Body of pancreas (tissue), 4 donors: ENCODE data around the gene ARAF. TPM values are rescaled to one million over a fixed set of nuclear protein-coding genes. Genes with fewer than 3 reads are reported as not detected.
A peak's percentile ranks its signal among the peaks of the same experiment; 100 is the strongest.

ENCODE experiments used
- ATAC-seq: fragments of 150-250 bp; one replicate; pipeline ENCODE4 v1.9.1; 2016
- DNase-seq, 4 donors: peaks; one replicate each; pipeline ENCODE4 v3.0.0-alpha.2; 2019
- H3K27ac ChIP-seq, 4 donors: fragments of 200-600 bp; sonication (generic); 1 replicate in 3 of 4; 2 replicates in 1 of 4; pipeline versions ENCODE4 v1.5.1 to v1.6.1; 2016 to 2019; ENCODE audit warnings: mild to moderate bottlenecking in 1 of 4, mixed read lengths in 1 of 4, moderate library complexity in 1 of 4
- H3K27me3 ChIP-seq, 2 donors: fragments of 200-600 bp; sonication (generic); one replicate each; pipeline ENCODE4 v1.6.0; 2016; ENCODE audit warnings: mild to moderate bottlenecking in 1 of 2
- H3K36me3 ChIP-seq, 2 donors: fragments of 200-600 bp; sonication (generic); replicated peaks in 1 of 2; 2 replicates each; pipeline ENCODE4 v1.5.1; 2016; ENCODE audit warnings: low read depth in 2 of 2; ENCODE audit not compliant: insufficient read depth in 1 of 2
- H3K4me1 ChIP-seq: fragments of 200-600 bp; sonication (generic); one replicate; pipeline ENCODE4 v1.6.0; 2016
- H3K4me3 ChIP-seq, 2 donors: fragments of 200-600 bp; sonication (generic); 1 replicate in 1 of 2; 2 replicates in 1 of 2; pipeline ENCODE4 v1.5.1; 2016 to 2019
- H3K9me3 ChIP-seq, 3 donors: fragments of 200-600 bp; sonication (generic); 1 replicate in 2 of 3; 2 replicates in 1 of 3; pipeline ENCODE4 v1.5.1; 2016
- POLR2A ChIP-seq, 3 donors: fragments of 450-650 bp; IDR thresholded peaks; one replicate each; pipeline ENCODE4 v1.6.1; 2016; ENCODE audit warnings: antibody characterized with exemption in 3 of 3, mild to moderate bottlenecking in 2 of 3
- WGBS, 2 donors: methylation state at CpG; one replicate each; pipeline ENCODE4 v1.1.5; 2017; 5-methylcytosine and 5-hydroxymethylcytosine counted together
- intact Hi-C: fragments of 100-400 bp; cut with DNase I; formaldehyde crosslinking; loops from one replicate; pipeline ENCODE4 v1.15.1; 2023
- microRNA-seq, 2 donors: library from miRNA; unstranded; fragments of <30 nt; microRNA quantifications; one replicate each; pipeline ENCODE4, GENCODE V29; 2016; ENCODE audit warnings: borderline number of aligned reads in 2 of 2, borderline replicate concordance in 2 of 2
- small RNA-seq: library from RNA; depleted of rRNA; stranded (forward); fragments of <200 nt; gene quantifications from one replicate; pipeline ENCODE3, GENCODE V24; 2016
- total RNA-seq, 2 donors: library from RNA; depleted of rRNA; stranded (reverse); fragments of >200 nt; gene quantifications; one replicate each; pipeline ENCODE4 v1.1.0, GENCODE V29; 2016
- TF ChIP-seq, protein P1 (sequence below), 7 experiments: fragments of 450-650 bp in 4 of 7; fragments of 200-600 bp in 3 of 7; sonication (generic) in 3 of 7; IDR thresholded peaks; one replicate each; pipeline ENCODE4 v1.5.1; 2016 to 2019; ENCODE audit warnings: antibody characterized with exemption in 7 of 7

ARAF gene
- total RNA-seq, 2 donors from 2014 or later, result 43.3 to 48.5 TPM

DNA sequence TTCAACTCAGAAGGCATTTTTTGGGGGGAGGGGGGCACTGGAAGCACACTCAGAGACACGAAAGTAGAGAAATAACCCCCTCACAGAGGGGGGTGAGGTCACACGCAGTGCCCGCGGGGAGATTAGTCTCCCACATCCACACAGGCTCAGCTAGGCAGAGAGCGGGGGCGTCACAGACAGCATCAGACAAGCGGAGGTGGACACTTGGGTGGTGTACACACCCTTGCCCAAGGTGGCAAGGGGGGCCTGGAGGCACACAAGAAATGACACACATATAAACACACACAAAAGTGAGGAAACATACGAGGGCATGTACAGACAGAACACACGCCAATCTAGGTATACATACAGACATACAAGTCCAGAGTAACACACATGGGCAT, 59.3 kb downstream of the ARAF start:
- Histone ChIP-seq H3K4me3 (no peak overlapping the region), H3K27ac (no peak overlapping the region), H3K4me1 (peaks cover 13% of the 10 kb centered on the region), H3K36me3 (no peaks in the 10 kb centered on the region), H3K9me3 (no peaks in the 10 kb centered on the region), H3K27me3 (no peaks in the 10 kb centered on the region)
- no peak for TF ChIP-seq POLR2A (IDR thresholded peaks at IDR 0.05)
- TF ChIP-seq, protein P1, sequence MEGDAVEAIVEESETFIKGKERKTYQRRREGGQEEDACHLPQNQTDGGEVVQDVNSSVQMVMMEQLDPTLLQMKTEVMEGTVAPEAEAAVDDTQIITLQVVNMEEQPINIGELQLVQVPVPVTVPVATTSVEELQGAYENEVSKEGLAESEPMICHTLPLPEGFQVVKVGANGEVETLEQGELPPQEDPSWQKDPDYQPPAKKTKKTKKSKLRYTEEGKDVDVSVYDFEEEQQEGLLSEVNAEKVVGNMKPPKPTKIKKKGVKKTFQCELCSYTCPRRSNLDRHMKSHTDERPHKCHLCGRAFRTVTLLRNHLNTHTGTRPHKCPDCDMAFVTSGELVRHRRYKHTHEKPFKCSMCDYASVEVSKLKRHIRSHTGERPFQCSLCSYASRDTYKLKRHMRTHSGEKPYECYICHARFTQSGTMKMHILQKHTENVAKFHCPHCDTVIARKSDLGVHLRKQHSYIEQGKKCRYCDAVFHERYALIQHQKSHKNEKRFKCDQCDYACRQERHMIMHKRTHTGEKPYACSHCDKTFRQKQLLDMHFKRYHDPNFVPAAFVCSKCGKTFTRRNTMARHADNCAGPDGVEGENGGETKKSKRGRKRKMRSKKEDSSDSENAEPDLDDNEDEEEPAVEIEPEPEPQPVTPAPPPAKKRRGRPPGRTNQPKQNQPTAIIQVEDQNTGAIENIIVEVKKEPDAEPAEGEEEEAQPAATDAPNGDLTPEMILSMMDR (IDR thresholded peaks at IDR 0.05), result no peak
- intact Hi-C loops, result no loop called here
- no peak for DNase-seq
- no peak for ATAC-seq
- WGBS, 2 donors, result 41% methylated on average over 5 of the region's 9 CpGs; no CpG with 5 or more reads in 1 of the 2 donors

Small RNA genes lying within 50 kb of the gene (microRNA-seq; reads per million reads assigned to microRNA genes)
- 0 to 0.45 reads per million in 2 donors for gene MIR4769

Small RNA genes lying within 50 kb of the gene (small RNA-seq; reads per million reads assigned to genes)
- 0.47 reads per million, percentile 1 among the genes with 10 or more reads in this experiment for gene MIR4769

Other genes starting within 250 kb of the ARAF start
- under 1 TPM in 1 of 2 donors, not detected in 1; 0.26 TPM for gene ZNF157, start 190.6 kb upstream of the ARAF start, total RNA-seq
- gene ZNF41, start 78.0 kb upstream of the ARAF start, total RNA-seq, result 1 to 10 TPM; 1.6 to 4.9 TPM
- gene TIMP1, start 21.2 kb downstream of the ARAF start, total RNA-seq, result 10 to 100 TPM; 28.0 to 62.8 TPM
- 1 to 10 TPM in 1 of 2 donors, under 1 TPM in 1; 0.26 to 4.0 TPM for gene SYN1, start 58.7 kb downstream of the ARAF start, total RNA-seq
- 1 to 10 TPM in 1 of 2 donors, not detected in 1; 1.8 TPM for gene CFP, start 68.7 kb downstream of the ARAF start, total RNA-seq
- 1 to 10 TPM; 6.9 to 9.9 TPM for gene ELK1, start 89.4 kb downstream of the ARAF start, total RNA-seq
- 10 to 100 TPM; 41.9 to 56.6 TPM for gene UXT, start 98.0 kb downstream of the ARAF start, total RNA-seq